ENCODE measurements around the gene MT4. TPM values are rescaled to one million over a fixed set of nuclear protein-coding genes. Genes with fewer than 3 reads are reported as not detected.

Gene MT4
- polyA plus RNA-seq, 2 of the 4 experiments (the other 2 are of a cell fraction), result not detected

GRCh38 chr16:56591377-56592060 lies 26.6 kb downstream of the MT4 start:
- DNase-seq (ENCODE audit: low read depth in 1 of 2, low spot score in 1 of 2), result no peak
- ChIA-PET POLR2A (no interaction called here), CTCF (interaction anchor here (0.9 to 3.2 kb wide), 7 partner anchors 9 to 77 kb away, joined by 3 to 22 read pairs (median 6); no protein-coding TSS in a partner anchor)
- 74% methylated on average over 4 of the region's 4 CpGs for WGBS (ENCODE audit: missing lambda C conversion rate)
- no peak for ATAC-seq
- H3K27ac ChIP-seq, result no peak overlapping the region
- no peaks in the 10 kb centered on the region for H3K4me1 ChIP-seq
- H3K4me3 ChIP-seq, result no peak overlapping the region
- no peak for TF ChIP-seq TP53 (CRISPR knock-in tag; IDR thresholded peaks at IDR 0.05)
- no peak for TF ChIP-seq JUNB (IDR thresholded peaks at IDR 0.05)
- no peak for TF ChIP-seq ZNF302 (CRISPR knock-in tag; IDR thresholded peaks at IDR 0.05)
- TF ChIP-seq FOSB (CRISPR knock-in tag; IDR thresholded peaks at IDR 0.05), result no peak
- TF ChIP-seq SMC3 (IDR thresholded peaks at IDR 0.05), result no peak
- TF ChIP-seq HOXB13 (CRISPR knock-in tag; IDR thresholded peaks at IDR 0.05; ENCODE audit: low read depth), result no peak
- no peak for TF ChIP-seq EHF (CRISPR knock-in tag; IDR thresholded peaks at IDR 0.05)
- no peak for TF ChIP-seq JUN (IDR thresholded peaks at IDR 0.05)
- no peak for TF ChIP-seq TFCP2L1 (CRISPR knock-in tag; IDR thresholded peaks at IDR 0.05)
- TF ChIP-seq NPAS2 (CRISPR knock-in tag; IDR thresholded peaks at IDR 0.05; ENCODE audit: borderline replicate concordance), result no peak
- no peak for TF ChIP-seq RAD21 (conservative IDR thresholded peaks at IDR 0.05 in 1 of 2, IDR thresholded peaks at IDR 0.05 in 1 of 2)
- no peak for TF ChIP-seq PHF8 (IDR thresholded peaks at IDR 0.05; ENCODE audit: borderline replicate concordance, low read depth)
- no peak for TF ChIP-seq CTCF (IDR thresholded peaks at IDR 0.05)
- TF ChIP-seq HOXA7 (CRISPR knock-in tag; IDR thresholded peaks at IDR 0.05), result no peak
- no peak for TF ChIP-seq GATA3 (IDR thresholded peaks at IDR 0.05; ENCODE audit: borderline replicate concordance)
- TF ChIP-seq HDAC2 (IDR thresholded peaks at IDR 0.05), result no peak
- no peak for TF ChIP-seq FOXS1 (CRISPR knock-in tag; IDR thresholded peaks at IDR 0.05)
- no peak for TF ChIP-seq ZFP36 (IDR thresholded peaks at IDR 0.05; ENCODE audit: borderline replicate concordance, partially characterized antibody)
- no peak for TF ChIP-seq ATOH8 (CRISPR knock-in tag; IDR thresholded peaks at IDR 0.05; ENCODE audit: low read depth)
- no peak for TF ChIP-seq RFX5 (IDR thresholded peaks at IDR 0.05)
- no peaks in the 10 kb centered on the region for H3K9me3 ChIP-seq
- FAIRE-seq, result no peak
- H3K4me2 ChIP-seq, result no peak overlapping the region

- H3K4me2 ChIP-seq, result no peak overlapping the region
- TF ChIP-seq TP53 (CRISPR knock-in tag; IDR thresholded peaks at IDR 0.05), result no peak
- no peak for TF ChIP-seq SMC3 (IDR thresholded peaks at IDR 0.05)
- TF ChIP-seq PBX3 (IDR thresholded peaks at IDR 0.05), result no peak
- no peak for TF ChIP-seq ESRRA (IDR thresholded peaks at IDR 0.05; ENCODE audit: borderline replicate concordance, low read length)
- H3K4me3 ChIP-seq, result no peak overlapping the region
- H3K9me3 ChIP-seq, result no peaks in the 10 kb centered on the region
- no peak for ATAC-seq
- DNase-seq (ENCODE audit: low read depth in 1 of 2, low spot score in 1 of 2), result no peak
- H3K4me1 ChIP-seq, result no peaks in the 10 kb centered on the region
- no peak for FAIRE-seq
- WGBS (ENCODE audit: missing lambda C conversion rate), result 81% methylated on average over 6 of the region's 6 CpGs
- ChIA-PET CTCF (interaction anchor here (1.0 kb wide), 1 partner anchor 109 kb away, joined by 3 read pairs; no protein-coding TSS in a partner anchor), POLR2A (no interaction called here)
- no peak overlapping the region for H3K27ac ChIP-seq
Observed at GRCh38 chr16:56593573-56594291, 28.9 kb downstream of the MT4 start.

All from A549 (cell line).